ENCODE measurements around the gene CTNNA1.

CTNNA1 gene

DNA sequence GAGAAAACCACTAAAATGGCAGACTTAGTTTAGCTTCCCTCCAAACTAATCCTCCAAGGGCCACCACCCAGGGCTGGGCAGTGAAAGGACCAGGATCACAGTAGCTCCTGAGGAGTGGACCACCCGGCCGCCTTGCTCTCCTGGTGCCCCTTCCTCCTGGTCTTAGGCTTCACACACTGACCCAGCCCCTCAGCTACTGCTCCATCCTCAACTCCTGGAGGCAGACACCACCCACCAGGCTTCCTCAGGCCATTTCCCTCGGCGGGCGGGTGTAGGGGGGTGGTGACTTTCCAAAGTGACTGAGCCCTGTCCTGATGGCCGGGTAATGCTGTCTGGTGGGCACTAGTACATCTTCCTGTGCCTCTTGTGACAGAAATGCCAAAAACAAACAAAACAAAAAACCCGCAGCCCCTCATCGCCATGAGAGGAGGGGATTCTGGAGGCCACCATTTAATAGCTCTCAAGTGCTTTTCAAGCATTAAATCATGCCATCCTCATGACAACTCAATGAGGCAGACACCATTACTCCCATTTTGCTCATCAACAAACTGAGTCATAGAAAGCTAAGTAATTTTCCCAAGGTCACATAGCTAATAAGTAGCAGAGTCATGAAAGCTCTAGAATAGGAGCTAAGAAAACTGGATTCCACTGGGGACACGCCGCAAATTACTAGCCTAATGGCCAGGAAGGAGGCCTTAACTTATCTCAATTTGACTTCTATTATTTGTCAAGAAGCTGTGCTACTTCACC lies 213.2 kb downstream of the CTNNA1 start:
- no peak for ATAC-seq
- no peak for TF ChIP-seq ZFP30 (CRISPR knock-in tag; IDR thresholded peaks at IDR 0.05)
- no peak for TF ChIP-seq TOX (CRISPR knock-in tag; IDR thresholded peaks at IDR 0.05; ENCODE audit: borderline replicate concordance)
- no peak for TF ChIP-seq RARB (CRISPR knock-in tag; IDR thresholded peaks at IDR 0.05)
- TF ChIP-seq, protein P1, sequence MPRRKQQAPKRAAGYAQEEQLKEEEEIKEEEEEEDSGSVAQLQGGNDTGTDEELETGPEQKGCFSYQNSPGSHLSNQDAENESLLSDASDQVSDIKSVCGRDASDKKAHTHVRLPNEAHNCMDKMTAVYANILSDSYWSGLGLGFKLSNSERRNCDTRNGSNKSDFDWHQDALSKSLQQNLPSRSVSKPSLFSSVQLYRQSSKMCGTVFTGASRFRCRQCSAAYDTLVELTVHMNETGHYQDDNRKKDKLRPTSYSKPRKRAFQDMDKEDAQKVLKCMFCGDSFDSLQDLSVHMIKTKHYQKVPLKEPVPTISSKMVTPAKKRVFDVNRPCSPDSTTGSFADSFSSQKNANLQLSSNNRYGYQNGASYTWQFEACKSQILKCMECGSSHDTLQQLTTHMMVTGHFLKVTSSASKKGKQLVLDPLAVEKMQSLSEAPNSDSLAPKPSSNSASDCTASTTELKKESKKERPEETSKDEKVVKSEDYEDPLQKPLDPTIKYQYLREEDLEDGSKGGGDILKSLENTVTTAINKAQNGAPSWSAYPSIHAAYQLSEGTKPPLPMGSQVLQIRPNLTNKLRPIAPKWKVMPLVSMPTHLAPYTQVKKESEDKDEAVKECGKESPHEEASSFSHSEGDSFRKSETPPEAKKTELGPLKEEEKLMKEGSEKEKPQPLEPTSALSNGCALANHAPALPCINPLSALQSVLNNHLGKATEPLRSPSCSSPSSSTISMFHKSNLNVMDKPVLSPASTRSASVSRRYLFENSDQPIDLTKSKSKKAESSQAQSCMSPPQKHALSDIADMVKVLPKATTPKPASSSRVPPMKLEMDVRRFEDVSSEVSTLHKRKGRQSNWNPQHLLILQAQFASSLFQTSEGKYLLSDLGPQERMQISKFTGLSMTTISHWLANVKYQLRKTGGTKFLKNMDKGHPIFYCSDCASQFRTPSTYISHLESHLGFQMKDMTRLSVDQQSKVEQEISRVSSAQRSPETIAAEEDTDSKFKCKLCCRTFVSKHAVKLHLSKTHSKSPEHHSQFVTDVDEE (CRISPR knock-in tag; IDR thresholded peaks at IDR 0.05) = no peak
- no peak for TF ChIP-seq TCF4 (CRISPR knock-in tag; IDR thresholded peaks at IDR 0.05; ENCODE audit: borderline replicate concordance)
- TF ChIP-seq ZNF565 (CRISPR knock-in tag; conservative IDR thresholded peaks at IDR 0.05; ENCODE audit: low read depth) = no peak
- no peak for TF ChIP-seq SNAI2 (CRISPR knock-in tag; IDR thresholded peaks at IDR 0.05)
- no peak for TF ChIP-seq ARNTL (CRISPR knock-in tag; IDR thresholded peaks at IDR 0.05; ENCODE audit: borderline replicate concordance, low read depth)

- ATAC-seq = no peak
Observed at GRCh38 chr5:138967791-138968448, 214.7 kb downstream of the CTNNA1 start.

More at GRCh38 chr5:138967791-138968448, 214.7 kb downstream of the CTNNA1 start:
- TF ChIP-seq ISL1 (CRISPR knock-in tag; IDR thresholded peaks at IDR 0.05) = no peak
- TF ChIP-seq ZNF565 (CRISPR knock-in tag; conservative IDR thresholded peaks at IDR 0.05; ENCODE audit: low read depth) = no peak
- TF ChIP-seq OSR1 (CRISPR knock-in tag; IDR thresholded peaks at IDR 0.05) = no peak
- no peak for TF ChIP-seq SNAI2 (CRISPR knock-in tag; IDR thresholded peaks at IDR 0.05)
- TF ChIP-seq, protein P2, sequence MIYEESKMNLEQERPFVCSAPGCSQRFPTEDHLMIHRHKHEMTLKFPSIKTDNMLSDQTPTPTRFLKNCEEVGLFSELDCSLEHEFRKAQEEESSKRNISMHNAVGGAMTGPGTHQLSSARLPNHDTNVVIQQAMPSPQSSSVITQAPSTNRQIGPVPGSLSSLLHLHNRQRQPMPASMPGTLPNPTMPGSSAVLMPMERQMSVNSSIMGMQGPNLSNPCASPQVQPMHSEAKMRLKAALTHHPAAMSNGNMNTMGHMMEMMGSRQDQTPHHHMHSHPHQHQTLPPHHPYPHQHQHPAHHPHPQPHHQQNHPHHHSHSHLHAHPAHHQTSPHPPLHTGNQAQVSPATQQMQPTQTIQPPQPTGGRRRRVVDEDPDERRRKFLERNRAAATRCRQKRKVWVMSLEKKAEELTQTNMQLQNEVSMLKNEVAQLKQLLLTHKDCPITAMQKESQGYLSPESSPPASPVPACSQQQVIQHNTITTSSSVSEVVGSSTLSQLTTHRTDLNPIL (CRISPR knock-in tag; IDR thresholded peaks at IDR 0.05; ENCODE audit: low read depth) = no peak
- TF ChIP-seq TOX (CRISPR knock-in tag; IDR thresholded peaks at IDR 0.05; ENCODE audit: borderline replicate concordance) = no peak
- no peak for TF ChIP-seq ESRRG (CRISPR knock-in tag; IDR thresholded peaks at IDR 0.05)
- TF ChIP-seq RARB (CRISPR knock-in tag; IDR thresholded peaks at IDR 0.05) = no peak
- no peak for TF ChIP-seq POU6F1 (CRISPR knock-in tag; IDR thresholded peaks at IDR 0.05; ENCODE audit: borderline replicate concordance, low read depth)
- TF ChIP-seq CSDC2 (CRISPR knock-in tag; IDR thresholded peaks at IDR 0.05) = no peak
- no peak for TF ChIP-seq PATZ1 (CRISPR knock-in tag; IDR thresholded peaks at IDR 0.05; ENCODE audit: borderline replicate concordance)
- TF ChIP-seq, protein P3, sequence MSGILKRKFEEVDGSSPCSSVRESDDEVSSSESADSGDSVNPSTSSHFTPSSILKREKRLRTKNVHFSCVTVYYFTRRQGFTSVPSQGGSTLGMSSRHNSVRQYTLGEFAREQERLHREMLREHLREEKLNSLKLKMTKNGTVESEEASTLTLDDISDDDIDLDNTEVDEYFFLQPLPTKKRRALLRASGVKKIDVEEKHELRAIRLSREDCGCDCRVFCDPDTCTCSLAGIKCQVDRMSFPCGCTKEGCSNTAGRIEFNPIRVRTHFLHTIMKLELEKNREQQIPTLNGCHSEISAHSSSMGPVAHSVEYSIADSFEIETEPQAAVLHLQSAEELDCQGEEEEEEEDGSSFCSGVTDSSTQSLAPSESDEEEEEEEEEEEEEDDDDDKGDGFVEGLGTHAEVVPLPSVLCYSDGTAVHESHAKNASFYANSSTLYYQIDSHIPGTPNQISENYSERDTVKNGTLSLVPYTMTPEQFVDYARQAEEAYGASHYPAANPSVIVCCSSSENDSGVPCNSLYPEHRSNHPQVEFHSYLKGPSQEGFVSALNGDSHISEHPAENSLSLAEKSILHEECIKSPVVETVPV (CRISPR knock-in tag; IDR thresholded peaks at IDR 0.05) = no peak
- TF ChIP-seq PPARA (CRISPR knock-in tag; IDR thresholded peaks at IDR 0.05; ENCODE audit: borderline replicate concordance) = no peak
- TF ChIP-seq BACH2 (CRISPR knock-in tag; IDR thresholded peaks at IDR 0.05; ENCODE audit: borderline replicate concordance) = no peak
- no peak for TF ChIP-seq ZNF8 (CRISPR knock-in tag; IDR thresholded peaks at IDR 0.05)

Measured in SK-N-SH treated with all-trans-retinoic acid at 6 μM for 48 hours (cell line).